B cell (primary cell): ENCODE measurements around the gene DMKN. TPM values are rescaled to one million over a fixed set of nuclear protein-coding genes. Genes with fewer than 3 reads are reported as not detected.
A peak's percentile ranks its signal among the peaks of the same experiment; 100 is the strongest.

Source experiments
- ATAC-seq: fragments of 200-7000 bp; cut with Tn5 transposase; one replicate; pipeline ENCODE4 v1.10.0; 2021; ENCODE audit warnings: low read depth, mild to moderate bottlenecking, moderate number of reproducible peaks, moderate library complexity
- CTCF ChIA-PET: fragments of 350-600 bp; sonication (Branson Sonifier 250); formaldehyde crosslinking; loops from one replicate; lab custom pipeline; 2021; ENCODE audit warnings: antibody characterized with exemption, inconsistent platforms; lab: Charles Lee
- POLR2A ChIA-PET: fragments of 350-600 bp; sonication (Branson Sonifier 250); formaldehyde crosslinking; loops from one replicate; lab custom pipeline; 2021; ENCODE audit warnings: antibody characterized with exemption; lab: Charles Lee
- DNase-seq: peaks from one replicate; pipeline ENCODE4 v3.0.0; 2013
- H2AFZ ChIP-seq: 2 replicates; pipeline ENCODE4 v1.6.1; 2012; ENCODE audit warnings: mild to moderate bottlenecking, low read depth, low read length; ENCODE audit not compliant: insufficient read depth, poor library complexity, severe bottlenecking
- H3K27ac ChIP-seq, 2 donors: 1 replicate in 1 of 2; 2 replicates in 1 of 2; pipeline ENCODE4 v1.5.1; 2012 to 2013; ENCODE audit warnings: low read length in 2 of 2, mild to moderate bottlenecking in 2 of 2, moderate library complexity in 1 of 2
- H3K27me3 ChIP-seq, 4 experiments: fragments of 200-600 bp in 1 of 4; sonication (generic) in 1 of 4; replicated peaks in 1 of 4; 1 replicate in 2 of 4; 2 replicates in 2 of 4; pipeline versions ENCODE4 v1.6.1 to v1.7.0; 2013 to 2016; ENCODE audit warnings: low read length in 3 of 4, mild to moderate bottlenecking in 2 of 4, mixed read lengths in 1 of 4, moderate library complexity in 1 of 4; ENCODE audit not compliant: insufficient read depth in 4 of 4, control insufficient read depth in 3 of 4; ENCODE audit errors: control extremely low read depth in 1 of 4
- H3K36me3 ChIP-seq, 2 experiments: replicated peaks in 1 of 2; 1 replicate in 1 of 2; 2 replicates in 1 of 2; pipeline versions ENCODE4 v1.6.1 to v1.7.1; 2013; ENCODE audit warnings: low read length in 1 of 2; ENCODE audit not compliant: insufficient read depth in 2 of 2, control insufficient read depth in 1 of 2; ENCODE audit errors: control extremely low read depth in 1 of 2, extremely low read depth in 1 of 2
- H3K4me1 ChIP-seq, 2 donors: fragments of 200-600 bp in 1 of 2; sonication (generic) in 1 of 2; 1 replicate in 1 of 2; 2 replicates in 1 of 2; pipeline versions ENCODE4 v1.5.1 to v1.6.1; 2013 to 2017; ENCODE audit warnings: low read length in 2 of 2; ENCODE audit not compliant: control insufficient read depth in 2 of 2, insufficient read depth in 2 of 2
- H3K4me2 ChIP-seq: replicated peaks from 2 replicates; pipeline ENCODE3; 2012; ENCODE audit warnings: mild to moderate bottlenecking, low read depth, low read length; ENCODE audit not compliant: poor library complexity, severe bottlenecking
- H3K4me3 ChIP-seq, 5 experiments: fragments of 200-600 bp in 1 of 5; sonication (generic) in 1 of 5; 1 replicate in 3 of 5; 2 replicates in 2 of 5; pipeline versions ENCODE4 v1.5.1 to v1.7.0; 2011 to 2016; ENCODE audit warnings: low read length in 4 of 5, mild to moderate bottlenecking in 4 of 5, low read depth in 2 of 5, control low read depth in 1 of 5, moderate library complexity in 1 of 5; ENCODE audit not compliant: insufficient read depth in 1 of 5; ENCODE audit errors: control extremely low read depth in 1 of 5, extremely low read depth in 1 of 5
- H3K79me2 ChIP-seq: fragments of 200-600 bp; sonication (generic); one replicate; pipeline ENCODE4 v1.6.0; 2016; ENCODE audit warnings: low read length; ENCODE audit not compliant: control insufficient read depth, insufficient read depth
- H3K9ac ChIP-seq: fragments of 200-600 bp; sonication (generic); 2 replicates; pipeline ENCODE4 v1.6.1; 2017; ENCODE audit warnings: mild to moderate bottlenecking, low read length, moderate library complexity
- H3K9me3 ChIP-seq, 3 donors: one replicate each; pipeline versions ENCODE4 v1.6.1 to v1.7.1; 2013; ENCODE audit warnings: low read length in 2 of 3; ENCODE audit not compliant: control insufficient read depth in 2 of 3, insufficient read depth in 1 of 3; ENCODE audit errors: control extremely low read depth in 1 of 3
- H4K20me1 ChIP-seq: 2 replicates; pipeline ENCODE4 v1.6.0; 2012; ENCODE audit warnings: mild to moderate bottlenecking, low read length; ENCODE audit not compliant: insufficient read depth, control insufficient read depth, poor library complexity, severe bottlenecking
- H3K27ac Mint-ChIP-seq: one replicate; pipeline ENCODE4 v1.8.0; 2021; ENCODE audit warnings: mixed read lengths
- H3K27me3 Mint-ChIP-seq: one replicate; pipeline ENCODE4 v1.8.0; 2021; ENCODE audit warnings: mixed read lengths
- H3K4me1 Mint-ChIP-seq: one replicate; pipeline ENCODE4 v1.8.0; 2021; ENCODE audit warnings: mixed read lengths
- H3K4me3 Mint-ChIP-seq: one replicate; pipeline ENCODE4 v1.8.0; 2021; ENCODE audit warnings: mixed read lengths
- H3K9me3 Mint-ChIP-seq: one replicate; pipeline ENCODE4 v1.8.0; 2022; ENCODE audit warnings: mixed read lengths; ENCODE audit not compliant: insufficient read depth
- CTCF ChIP-seq: fragments of 200-600 bp; IDR thresholded peaks from one replicate; pipeline ENCODE4 v1.8.0; 2022; ENCODE audit warnings: antibody characterized with exemption, mild to moderate bottlenecking
- EZH2 ChIP-seq: IDR thresholded peaks from 2 replicates; pipeline ENCODE4 v1.6.1; 2012; ENCODE audit warnings: borderline replicate concordance, low read depth, mild to moderate bottlenecking, moderate library complexity, low read length; ENCODE audit not compliant: insufficient read depth, poor library complexity, severe bottlenecking
- WGBS: methylation state at CpG from one replicate; pipeline ENCODE4 v1.1.5; 2013; ENCODE audit warnings: missing lambda C conversion rate; ENCODE audit not compliant: insufficient coverage; 5-methylcytosine and 5-hydroxymethylcytosine counted together
- intact Hi-C: fragments of 100-400 bp; cut with micrococcal nuclease; formaldehyde crosslinking; loops from one replicate; pipeline ENCODE4 v1.10.0; 2022
- polyA plus RNA-seq: library from polyadenylated mRNA; depleted of rRNA; stranded (reverse); fragments of >200 nt; gene quantifications from 2 replicates; pipeline ENCODE4 v1.2.3, GENCODE V29; 2012
- total RNA-seq, 2 donors: library from RNA; stranded (reverse); fragments of 120-200 nt in 1 of 2; gene quantifications; 1 replicate in 1 of 2; 2 replicates in 1 of 2; pipeline versions ENCODE4 v1.2.3 to v1.2.4, GENCODE V29; 2013 to 2022

DMKN gene
- total and polyA plus RNA-seq, 2 donors (not counting 1 experiment from before 2014, with no cell fraction given) = 0.58 to 4.5 TPM

- Mint-ChIP-seq H3K27ac (no peak overlapping the region), H3K4me3 (peak overlapping the region; percentile 67), H3K9me3 (no peaks in the 10 kb centered on the region), H3K27me3 (peaks cover 44% of the 10 kb centered on the region), H3K4me1 (peaks cover 27% of the 10 kb centered on the region)
- peak overlapping the region; percentile 74 for H3K4me2 ChIP-seq
- peak overlapping the region; percentile 54 for H2AFZ ChIP-seq
- H4K20me1 ChIP-seq = no peaks in the 10 kb centered on the region
- peak overlapping the region in 3 of 5 experiments; percentile 32 to 45 (median 42) for H3K4me3 ChIP-seq
- H3K79me2 ChIP-seq = no peaks in the 10 kb centered on the region
- no peak overlapping the region for H3K27ac ChIP-seq
- intact Hi-C loops = no loop called here
- ChIA-PET CTCF (interaction anchor here (1.0 to 1.8 kb wide), 3 partner anchors 10 to 48 kb away, joined by 3 to 8 read pairs (median 4); no protein-coding TSS in a partner anchor), POLR2A (no interaction called here)
- H3K9me3 ChIP-seq = peaks cover 0 to 14% (median 0%) of the 10 kb centered on the region in 3 donors
- peak; percentile 31 for DNase-seq
- no peak for TF ChIP-seq EZH2
- TF ChIP-seq CTCF = no peak
- peaks cover 0 to 48% (median 10%) of the 10 kb centered on the region in 4 experiments for H3K27me3 ChIP-seq
- no peaks in the 10 kb centered on the region for H3K36me3 ChIP-seq
- H3K9ac ChIP-seq = peak overlapping the region; percentile 37
- no peak for ATAC-seq
- H3K4me1 ChIP-seq = peaks cover 23 to 24% of the 10 kb centered on the region in 2 donors
- WGBS = 32% methylated on average over 48 of the region's 53 CpGs
Measured at GRCh38 chr19:35558400-35559280, 45.2 kb upstream of the DMKN start.
